ENCODE measurements around the gene NGEF.

Gene NGEF

GRCh38 chr2:232842689-232843088 lies 170.4 kb downstream of the NGEF start:
- Histone ChIP-seq H3K27ac (ENCODE audit: low read depth, low read length) (no peak overlapping the region), H3K27me3 (ENCODE audit: low read length) (no peaks in the 10 kb centered on the region), H3K9ac (ENCODE audit: low read length) (no peak overlapping the region), H3F3A (ENCODE audit: insufficient read depth) (no peaks in the 10 kb centered on the region), H3K4me3 (ENCODE audit: insufficient read depth, low read length, poor library complexity, severe bottlenecking) (no peak overlapping the region), H2AFZ (ENCODE audit: low read depth, low read length, severe bottlenecking) (no peak overlapping the region), H4K20me1 (ENCODE audit: low read depth, low read length) (no peaks in the 10 kb centered on the region), H3K36me3 (ENCODE audit: low read length) (peaks cover 19% of the 10 kb centered on the region), H3K9me3 (ENCODE audit: insufficient read depth, low read length) (no peaks in the 10 kb centered on the region), H3K79me2 (ENCODE audit: insufficient read depth, low read length) (no peaks in the 10 kb centered on the region), H3K9me2 (replicated peaks; ENCODE audit: insufficient read depth, low read length) (no peaks in the 10 kb centered on the region), H3K4me2 (ENCODE audit: low read depth, low read length, poor library complexity, severe bottlenecking) (no peak overlapping the region)
- no peak for TF ChIP-seq EZH2phosphoT487 (conservative IDR thresholded peaks at IDR 0.05; ENCODE audit: low read length)
- TF ChIP-seq, protein P1, sequence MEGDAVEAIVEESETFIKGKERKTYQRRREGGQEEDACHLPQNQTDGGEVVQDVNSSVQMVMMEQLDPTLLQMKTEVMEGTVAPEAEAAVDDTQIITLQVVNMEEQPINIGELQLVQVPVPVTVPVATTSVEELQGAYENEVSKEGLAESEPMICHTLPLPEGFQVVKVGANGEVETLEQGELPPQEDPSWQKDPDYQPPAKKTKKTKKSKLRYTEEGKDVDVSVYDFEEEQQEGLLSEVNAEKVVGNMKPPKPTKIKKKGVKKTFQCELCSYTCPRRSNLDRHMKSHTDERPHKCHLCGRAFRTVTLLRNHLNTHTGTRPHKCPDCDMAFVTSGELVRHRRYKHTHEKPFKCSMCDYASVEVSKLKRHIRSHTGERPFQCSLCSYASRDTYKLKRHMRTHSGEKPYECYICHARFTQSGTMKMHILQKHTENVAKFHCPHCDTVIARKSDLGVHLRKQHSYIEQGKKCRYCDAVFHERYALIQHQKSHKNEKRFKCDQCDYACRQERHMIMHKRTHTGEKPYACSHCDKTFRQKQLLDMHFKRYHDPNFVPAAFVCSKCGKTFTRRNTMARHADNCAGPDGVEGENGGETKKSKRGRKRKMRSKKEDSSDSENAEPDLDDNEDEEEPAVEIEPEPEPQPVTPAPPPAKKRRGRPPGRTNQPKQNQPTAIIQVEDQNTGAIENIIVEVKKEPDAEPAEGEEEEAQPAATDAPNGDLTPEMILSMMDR (IDR thresholded peaks at IDR 0.05; ENCODE audit: insufficient read depth, low read length, poor library complexity, severe bottlenecking): no peak

DNA sequence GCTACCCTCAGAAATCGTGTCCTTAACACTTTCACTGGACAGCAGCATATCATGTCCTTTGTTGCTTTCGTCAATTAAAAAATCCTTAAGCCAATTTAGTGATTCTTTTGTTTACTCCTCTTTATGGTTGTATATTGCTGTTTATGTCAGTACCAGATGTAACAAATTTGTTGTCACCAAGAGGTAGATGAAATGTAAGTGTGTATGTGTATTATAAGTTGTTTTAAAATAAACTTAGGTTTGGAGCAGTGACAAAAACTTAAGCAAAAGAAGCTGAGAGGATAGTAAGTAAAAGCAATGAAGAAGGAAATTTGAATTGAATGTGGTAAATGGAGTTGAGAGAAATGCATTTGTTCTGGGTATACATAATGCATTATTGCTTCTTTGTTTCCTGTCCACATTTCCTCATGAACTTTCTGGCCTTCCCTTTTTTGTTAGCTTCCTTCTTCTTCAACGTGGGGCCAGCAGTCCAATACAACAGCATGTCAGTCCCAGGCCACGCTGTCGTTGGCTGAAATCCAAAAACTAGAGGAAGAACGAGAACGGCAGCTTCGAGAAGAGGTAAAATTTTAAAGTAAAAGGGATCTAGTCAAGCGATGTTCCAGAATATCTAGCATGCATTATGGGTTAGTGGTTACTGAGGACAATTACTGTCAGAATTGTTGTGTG lies 173.5 kb downstream of the NGEF start:
- Histone ChIP-seq H3K4me3 (ENCODE audit: insufficient read depth, low read length, poor library complexity, severe bottlenecking) (no peak overlapping the region), H4K20me1 (ENCODE audit: low read depth, low read length) (no peaks in the 10 kb centered on the region), H3F3A (ENCODE audit: insufficient read depth) (no peaks in the 10 kb centered on the region), H3K27ac (ENCODE audit: low read depth, low read length) (no peak overlapping the region), H2AFZ (ENCODE audit: low read depth, low read length, severe bottlenecking) (no peak overlapping the region), H3K79me2 (ENCODE audit: insufficient read depth, low read length) (no peaks in the 10 kb centered on the region), H3K9ac (ENCODE audit: low read length) (no peak overlapping the region), H3K36me3 (ENCODE audit: low read length) (peaks cover 2% of the 10 kb centered on the region; the same call in 1 of the 2 replicates), H3K27me3 (ENCODE audit: low read length) (no peaks in the 10 kb centered on the region), H3K9me3 (ENCODE audit: insufficient read depth, low read length) (no peaks in the 10 kb centered on the region), H3K4me2 (ENCODE audit: low read depth, low read length, poor library complexity, severe bottlenecking) (no peak overlapping the region), H3K9me2 (replicated peaks; ENCODE audit: insufficient read depth, low read length) (no peaks in the 10 kb centered on the region)
- TF ChIP-seq, protein P1 (IDR thresholded peaks at IDR 0.05; ENCODE audit: insufficient read depth, low read length, poor library complexity, severe bottlenecking): no peak
- no peak for TF ChIP-seq EZH2phosphoT487 (conservative IDR thresholded peaks at IDR 0.05; ENCODE audit: low read length)

GRCh38 chr2:232838406-232838874 lies 174.6 kb downstream of the NGEF start:
- Histone ChIP-seq H4K20me1 (ENCODE audit: low read depth, low read length) (no peaks in the 10 kb centered on the region), H3K9ac (ENCODE audit: low read length) (peak overlapping the region; percentile 27; the same call in 1 of the 2 replicates), H3K79me2 (ENCODE audit: insufficient read depth, low read length) (no peaks in the 10 kb centered on the region), H3K27ac (ENCODE audit: low read depth, low read length) (peak overlapping the region; percentile 44), H3F3A (ENCODE audit: insufficient read depth) (no peaks in the 10 kb centered on the region), H3K36me3 (ENCODE audit: low read length) (0 out of 2 replicates have a peak, but pooled peaks cover 2% of the 10 kb centered on the region), H3K9me2 (replicated peaks; ENCODE audit: insufficient read depth, low read length) (no peaks in the 10 kb centered on the region), H3K9me3 (ENCODE audit: insufficient read depth, low read length) (no peaks in the 10 kb centered on the region), H2AFZ (ENCODE audit: low read depth, low read length, severe bottlenecking) (no peak overlapping the region), H3K4me3 (ENCODE audit: insufficient read depth, low read length, poor library complexity, severe bottlenecking) (no peak overlapping the region), H3K27me3 (ENCODE audit: low read length) (no peaks in the 10 kb centered on the region), H3K4me2 (ENCODE audit: low read depth, low read length, poor library complexity, severe bottlenecking) (peak overlapping the region; percentile 28)
- no peak for TF ChIP-seq EZH2phosphoT487 (conservative IDR thresholded peaks at IDR 0.05; ENCODE audit: low read length)
- TF ChIP-seq, protein P1 (IDR thresholded peaks at IDR 0.05; ENCODE audit: insufficient read depth, low read length, poor library complexity, severe bottlenecking): no peak

All from SU-DHL-6 (cell line).